ENCODE data around the gene CDC45. TPM values are rescaled to one million over a fixed set of nuclear protein-coding genes. Genes with fewer than 3 reads are reported as not detected.

The CDC45 gene
- total RNA-seq, 1 donor from 2014 or later = 3.7 TPM

DNA sequence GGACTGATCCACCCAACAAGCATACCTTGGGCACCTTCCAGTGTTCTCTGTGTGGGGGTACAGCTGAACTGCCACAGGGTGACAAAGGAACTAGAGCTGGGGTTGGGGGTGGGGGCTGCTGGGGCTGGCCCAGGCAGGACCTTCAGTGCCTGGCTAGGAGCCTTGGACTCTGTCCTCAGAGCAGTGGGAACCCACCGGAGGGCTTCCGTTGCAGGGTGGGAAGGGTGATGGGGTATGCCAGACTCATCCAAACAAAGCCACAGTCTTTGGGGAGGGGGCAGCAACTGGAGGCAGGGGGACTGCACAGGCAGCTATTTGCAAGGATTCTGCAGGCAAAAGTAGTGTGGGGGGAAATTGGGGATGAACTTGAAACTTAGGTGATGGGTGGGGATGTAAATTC is 80.2 kb downstream of the CDC45 start:
- H3K9me3 Mint-ChIP-seq (ENCODE audit: unreplicated experiment) = peaks cover 13% of the 10 kb centered on the region
- no peaks in the 10 kb centered on the region for H3K36me3 Mint-ChIP-seq (ENCODE audit: unreplicated experiment)
- TF ChIP-seq, protein P1, sequence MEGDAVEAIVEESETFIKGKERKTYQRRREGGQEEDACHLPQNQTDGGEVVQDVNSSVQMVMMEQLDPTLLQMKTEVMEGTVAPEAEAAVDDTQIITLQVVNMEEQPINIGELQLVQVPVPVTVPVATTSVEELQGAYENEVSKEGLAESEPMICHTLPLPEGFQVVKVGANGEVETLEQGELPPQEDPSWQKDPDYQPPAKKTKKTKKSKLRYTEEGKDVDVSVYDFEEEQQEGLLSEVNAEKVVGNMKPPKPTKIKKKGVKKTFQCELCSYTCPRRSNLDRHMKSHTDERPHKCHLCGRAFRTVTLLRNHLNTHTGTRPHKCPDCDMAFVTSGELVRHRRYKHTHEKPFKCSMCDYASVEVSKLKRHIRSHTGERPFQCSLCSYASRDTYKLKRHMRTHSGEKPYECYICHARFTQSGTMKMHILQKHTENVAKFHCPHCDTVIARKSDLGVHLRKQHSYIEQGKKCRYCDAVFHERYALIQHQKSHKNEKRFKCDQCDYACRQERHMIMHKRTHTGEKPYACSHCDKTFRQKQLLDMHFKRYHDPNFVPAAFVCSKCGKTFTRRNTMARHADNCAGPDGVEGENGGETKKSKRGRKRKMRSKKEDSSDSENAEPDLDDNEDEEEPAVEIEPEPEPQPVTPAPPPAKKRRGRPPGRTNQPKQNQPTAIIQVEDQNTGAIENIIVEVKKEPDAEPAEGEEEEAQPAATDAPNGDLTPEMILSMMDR (IDR thresholded peaks at IDR 0.05) = no peak
- DNase-seq (ENCODE audit: extremely low spot score, unreplicated experiment) = no peak
- H3K27ac Mint-ChIP-seq (ENCODE audit: unreplicated experiment) = no peak overlapping the region
- no peak overlapping the region for H3K4me3 Mint-ChIP-seq (ENCODE audit: unreplicated experiment)
- peaks cover 2% of the 10 kb centered on the region for H3K4me1 Mint-ChIP-seq (ENCODE audit: unreplicated experiment)
- peaks cover 17% of the 10 kb centered on the region for H3K27me3 Mint-ChIP-seq (ENCODE audit: unreplicated experiment)

DNA sequence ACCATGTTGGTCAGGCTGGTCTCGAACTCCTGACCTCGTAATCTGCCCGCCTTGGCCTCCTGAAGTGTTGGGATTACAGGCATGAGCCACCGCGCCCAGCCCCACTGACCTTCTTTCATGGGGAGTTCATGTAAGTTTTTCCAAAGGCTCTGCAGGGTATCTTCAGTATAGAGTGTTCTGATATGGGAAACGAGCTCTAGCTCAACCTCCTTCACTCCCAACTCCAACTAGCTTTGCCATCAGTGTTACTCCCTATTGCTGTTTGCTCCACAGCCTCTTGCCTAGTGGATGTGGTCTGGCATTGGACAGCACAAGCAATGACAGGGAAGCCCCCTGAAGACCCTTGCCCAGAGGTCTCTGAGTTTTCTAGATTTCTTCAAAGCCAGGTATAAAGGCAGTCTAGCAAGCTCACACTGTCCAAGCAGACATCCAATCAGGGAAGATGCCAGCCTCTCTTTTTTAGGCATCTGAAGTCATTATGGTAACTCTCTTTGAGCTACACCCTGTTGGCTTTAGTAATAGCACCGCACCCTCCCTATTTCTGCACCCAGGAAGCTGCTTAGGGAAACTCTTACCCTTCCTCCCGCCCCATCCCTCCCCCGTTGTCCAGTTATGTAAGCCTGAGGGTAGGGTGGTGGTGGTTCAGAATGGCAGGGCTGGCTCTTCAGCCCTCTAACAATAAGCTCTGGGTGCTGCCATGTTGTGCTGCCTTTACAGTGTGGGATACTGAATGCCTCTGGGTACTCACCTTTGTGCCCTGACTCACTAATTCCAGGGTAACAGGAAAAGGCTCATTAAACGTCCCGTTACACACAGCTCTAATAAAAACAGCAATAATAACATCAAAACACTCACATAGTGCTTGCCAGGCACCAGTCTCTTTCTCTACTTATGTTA is 85.9 kb downstream of the CDC45 start:
- Mint-ChIP-seq H3K9me3 (ENCODE audit: unreplicated experiment) (peaks cover 13% of the 10 kb centered on the region), H3K27ac (ENCODE audit: unreplicated experiment) (no peak overlapping the region), H3K27me3 (ENCODE audit: unreplicated experiment) (peaks cover 17% of the 10 kb centered on the region), H3K36me3 (ENCODE audit: unreplicated experiment) (no peaks in the 10 kb centered on the region), H3K4me3 (ENCODE audit: unreplicated experiment) (no peak overlapping the region), H3K4me1 (ENCODE audit: unreplicated experiment) (peaks cover 4% of the 10 kb centered on the region)
- DNase-seq (ENCODE audit: extremely low spot score, unreplicated experiment) = no peak
- TF ChIP-seq, protein P1 (IDR thresholded peaks at IDR 0.05) = no peak

DNA sequence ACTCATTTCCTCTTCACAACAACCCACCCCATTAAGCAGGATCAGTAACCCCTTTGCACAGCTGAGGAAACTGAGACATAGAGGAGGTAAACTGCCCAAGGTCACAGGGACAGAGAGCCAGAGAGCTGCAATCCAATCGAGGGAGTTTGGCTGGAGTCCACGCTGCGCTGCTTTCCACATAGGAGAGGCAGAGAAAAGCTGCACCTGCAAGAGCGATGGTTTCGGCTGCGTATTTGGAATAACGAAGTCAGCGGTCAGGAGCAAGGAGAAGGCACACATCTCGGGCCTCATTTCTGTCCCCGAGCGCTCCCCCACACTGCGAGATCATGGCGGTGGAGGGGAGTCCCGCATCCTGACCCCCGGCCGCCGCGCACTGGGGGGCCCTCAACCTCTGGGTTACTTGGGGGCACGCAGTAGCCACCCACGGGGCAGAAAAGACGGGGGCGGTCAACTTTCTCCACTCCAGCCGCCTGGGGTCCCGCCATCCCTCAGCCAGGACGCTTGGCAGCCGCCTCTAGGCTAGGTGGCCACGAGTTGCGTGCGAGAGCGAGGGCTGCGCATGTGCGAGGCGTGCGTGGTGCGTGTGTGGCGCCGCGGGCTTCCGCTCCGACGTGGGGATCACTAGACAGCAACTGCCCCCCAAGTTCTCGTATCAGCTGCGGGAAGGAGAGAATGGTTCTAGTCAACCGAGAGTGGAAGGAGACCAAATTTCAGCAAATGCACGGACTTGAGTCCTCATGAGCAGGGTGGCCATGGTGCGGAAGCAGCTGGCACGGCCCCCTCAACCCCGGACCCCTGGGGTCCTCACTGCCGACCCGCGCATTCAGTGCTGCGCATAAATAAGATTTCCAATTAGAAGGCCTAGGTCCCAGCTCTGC is 86.8 kb downstream of the CDC45 start:
- H3K36me3 Mint-ChIP-seq (ENCODE audit: unreplicated experiment) = no peaks in the 10 kb centered on the region
- peaks cover 4% of the 10 kb centered on the region for H3K4me1 Mint-ChIP-seq (ENCODE audit: unreplicated experiment)
- H3K4me3 Mint-ChIP-seq (ENCODE audit: unreplicated experiment) = no peak overlapping the region
- peaks cover 13% of the 10 kb centered on the region for H3K9me3 Mint-ChIP-seq (ENCODE audit: unreplicated experiment)
- TF ChIP-seq, protein P1 (IDR thresholded peaks at IDR 0.05) = no peak
- H3K27ac Mint-ChIP-seq (ENCODE audit: unreplicated experiment) = no peak overlapping the region
- H3K27me3 Mint-ChIP-seq (ENCODE audit: unreplicated experiment) = peaks cover 17% of the 10 kb centered on the region
- DNase-seq (ENCODE audit: extremely low spot score, unreplicated experiment) = no peak

DNA sequence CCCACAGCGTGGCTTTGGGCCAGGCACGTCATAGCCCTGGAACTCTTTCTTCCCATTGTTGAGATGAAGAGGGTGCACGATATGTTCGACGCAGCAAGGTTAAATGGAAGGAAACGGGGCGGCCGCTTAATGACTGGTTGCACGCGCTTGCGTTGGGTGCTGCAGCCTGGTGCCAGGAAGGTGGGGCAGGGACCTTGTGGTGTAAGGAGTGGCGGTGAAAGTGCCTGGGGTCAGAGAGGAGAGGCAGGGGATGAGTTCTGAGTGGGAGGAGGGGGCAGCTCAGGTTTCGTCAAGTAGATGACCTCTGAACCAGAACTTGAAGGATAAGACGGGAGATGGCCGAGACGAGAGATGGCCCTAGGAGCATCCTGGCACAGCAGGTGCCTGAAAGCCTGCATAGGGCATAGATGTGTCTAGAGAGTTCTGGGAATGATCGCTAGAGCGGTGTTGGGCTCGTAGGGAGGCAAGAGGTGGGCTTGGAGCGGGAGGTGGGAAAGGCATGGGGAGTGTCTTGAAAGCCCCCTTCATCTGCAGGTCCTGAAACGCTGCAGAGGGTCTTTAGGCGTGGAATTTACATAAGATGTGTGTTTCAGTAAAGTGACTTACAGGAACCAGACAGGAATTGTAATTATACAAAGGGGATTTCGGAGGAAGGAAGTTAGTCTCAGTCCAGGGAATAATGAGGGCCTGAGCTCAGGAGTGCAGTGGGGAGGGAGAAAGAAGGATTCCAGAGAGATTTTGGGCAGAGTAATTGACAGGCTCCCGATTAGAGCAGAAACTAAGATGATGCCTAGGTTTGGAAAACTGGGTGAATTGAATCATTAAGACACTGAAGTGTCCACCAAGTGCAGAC is 87.7 kb downstream of the CDC45 start:
- Mint-ChIP-seq H3K27ac (ENCODE audit: unreplicated experiment) (no peak overlapping the region), H3K27me3 (ENCODE audit: unreplicated experiment) (peaks cover 17% of the 10 kb centered on the region), H3K36me3 (ENCODE audit: unreplicated experiment) (no peaks in the 10 kb centered on the region), H3K9me3 (ENCODE audit: unreplicated experiment) (peaks cover 13% of the 10 kb centered on the region), H3K4me3 (ENCODE audit: unreplicated experiment) (no peak overlapping the region), H3K4me1 (ENCODE audit: unreplicated experiment) (peaks cover 4% of the 10 kb centered on the region)
- no peak for DNase-seq (ENCODE audit: extremely low spot score, unreplicated experiment)
- TF ChIP-seq, protein P1 (IDR thresholded peaks at IDR 0.05) = no peak

Data from osteocyte (in vitro differentiated cells).